Liver (tissue), 3 donors: Measurements from ENCODE around the gene FRAT1.

Experiments
- ATF3 ChIP-seq: IDR thresholded peaks from 2 replicates; pipeline ENCODE4 v1.6.1; 2016; ENCODE audit warnings: antibody characterized with exemption
- CTCF ChIP-seq: fragments of 150-350 bp; IDR thresholded peaks from 2 replicates; pipeline ENCODE4 v1.5.1; 2017; ENCODE audit warnings: improper control_type of control experiment, low read depth, low read length; ENCODE audit not compliant: missing input control
- EGR1 ChIP-seq, 2 donors: IDR thresholded peaks; 2 replicates each; pipeline ENCODE4 v1.6.1; 2016 to 2018; ENCODE audit warnings: antibody characterized with exemption in 2 of 2, low read depth in 2 of 2
- GABPA ChIP-seq, 2 donors: IDR thresholded peaks in 1 of 2; conservative IDR thresholded peaks in 1 of 2; 2 replicates each; pipeline ENCODE4 v1.6.1; 2016; ENCODE audit warnings: antibody characterized with exemption in 2 of 2, mild to moderate bottlenecking in 1 of 2, moderate library complexity in 1 of 2
- HNF4A ChIP-seq, 2 donors: conservative IDR thresholded peaks; 2 replicates each; pipeline ENCODE4 v1.6.1; 2016; ENCODE audit warnings: antibody characterized with exemption in 2 of 2, mild to moderate bottlenecking in 2 of 2
- JUND ChIP-seq, 2 donors: IDR thresholded peaks; 2 replicates each; pipeline ENCODE4 v1.6.1; 2016; ENCODE audit warnings: antibody characterized with exemption in 2 of 2
- MAX ChIP-seq: IDR thresholded peaks from 2 replicates; pipeline ENCODE4 v1.6.1; 2016; ENCODE audit warnings: antibody characterized with exemption
- NR2F2 ChIP-seq: IDR thresholded peaks from 2 replicates; pipeline ENCODE4 v1.6.1; 2016; ENCODE audit warnings: antibody characterized with exemption
- RAD21 ChIP-seq, 2 donors: IDR thresholded peaks; 2 replicates each; pipeline ENCODE4 v1.6.1; 2016; ENCODE audit warnings: antibody characterized with exemption in 2 of 2, mild to moderate bottlenecking in 2 of 2
- REST ChIP-seq: IDR thresholded peaks from 2 replicates; pipeline ENCODE4 v1.6.1; 2016; ENCODE audit warnings: antibody characterized with exemption, mild to moderate bottlenecking
- RXRA ChIP-seq, 2 donors: IDR thresholded peaks; 2 replicates each; pipeline ENCODE4 v1.6.1; 2017 to 2018; ENCODE audit warnings: antibody characterized with exemption in 2 of 2, mild to moderate bottlenecking in 1 of 2
- SP1 ChIP-seq: IDR thresholded peaks from 2 replicates; pipeline ENCODE4 v1.6.1; 2018; ENCODE audit warnings: antibody characterized with exemption, mild to moderate bottlenecking
- YY1 ChIP-seq: IDR thresholded peaks from 2 replicates; pipeline ENCODE4 v1.6.1; 2016; ENCODE audit warnings: antibody characterized with exemption, mild to moderate bottlenecking
- ZBTB33 ChIP-seq: IDR thresholded peaks from 2 replicates; pipeline ENCODE4 v1.6.1; 2016; ENCODE audit warnings: antibody characterized with exemption
- donor health status: healthy.
- donor health status: healthy.

- TF ChIP-seq RAD21 (IDR thresholded peaks at IDR 0.05) (no peak), SP1 (no peak), CTCF (no peak), EGR1 (IDR thresholded peaks at IDR 0.05; ENCODE audit: low read depth in 2 of 2) (no peak), YY1 (no peak), ZBTB33 (no peak), REST (no peak), GABPA (IDR thresholded peaks at IDR 0.05 in 1 of 2, conservative IDR thresholded peaks at IDR 0.05 in 1 of 2) (no peak), ATF3 (no peak), RXRA (IDR thresholded peaks at IDR 0.05) (no peak), NR2F2 (no peak), MAX (no peak), JUND (IDR thresholded peaks at IDR 0.05) (no peak), HNF4A (conservative IDR thresholded peaks at IDR 0.05) (no peak)
These were observed 46.8 kb downstream of the FRAT1 start for GRCh38 chr10:97365761-97366351.
